Endothelial cell of umbilical vein (primary cell): Measurements from ENCODE around the gene ABCC11.

ENCODE experiments used
- CTCF ChIP-seq, 2 donors: IDR thresholded peaks; 1 replicate in 1 of 2; 2 replicates in 1 of 2; pipeline ENCODE4 v1.5.1; 2011; ENCODE audit warnings: low read length in 2 of 2, mild to moderate bottlenecking in 2 of 2, moderate library complexity in 2 of 2, control low read depth in 1 of 2, inconsistent platforms in 1 of 2, low read depth in 1 of 2; ENCODE audit not compliant: insufficient read depth in 1 of 2; ENCODE audit errors: extremely low read depth in 1 of 2
- MYC ChIP-seq: IDR thresholded peaks from one replicate; pipeline ENCODE4 v1.6.1; 2011; ENCODE audit warnings: mild to moderate bottlenecking, low read depth, low read length
- POLR2A ChIP-seq: IDR thresholded peaks from 2 replicates; pipeline ENCODE4 v1.6.1; 2012; ENCODE audit warnings: low read depth, mild to moderate bottlenecking, control low read depth, low read length

- no peak for TF ChIP-seq POLR2A
- no peak for TF ChIP-seq MYC
- no peak for TF ChIP-seq CTCF (IDR thresholded peaks at IDR 0.05; ENCODE audit: extremely low read depth in 1 of 2, insufficient read depth in 1 of 2, low read depth in 1 of 2, low read length in 2 of 2)
Measured at GRCh38 chr16:48210747-48211146, 36.6 kb downstream of the ABCC11 start.
